Fibroblast of lung (primary cell): Measurements from ENCODE around the gene EIF4E2.

Experiments
- CTCF ChIP-seq, 2 donors: IDR thresholded peaks in 1 of 2; conservative IDR thresholded peaks in 1 of 2; 1 replicate in 1 of 2; 2 replicates in 1 of 2; pipeline ENCODE4 v1.5.1; 2011 to 2012; ENCODE audit warnings: low read length in 2 of 2, control low read depth in 1 of 2, inconsistent platforms in 1 of 2, low read depth in 1 of 2, mild to moderate bottlenecking in 1 of 2
- EZH2 ChIP-seq: IDR thresholded peaks from 2 replicates; pipeline ENCODE4 v1.5.1; 2012; ENCODE audit warnings: low read length, control low read depth, mild to moderate bottlenecking; ENCODE audit errors: missing control alignments

- no peak for TF ChIP-seq CTCF (conservative IDR thresholded peaks at IDR 0.05 in 1 of 2, IDR thresholded peaks at IDR 0.05 in 1 of 2; ENCODE audit: low read depth in 1 of 2, low read length in 2 of 2)
- no peak for TF ChIP-seq EZH2
Measured at GRCh38 chr2:232556426-232556825, 5.9 kb downstream of the EIF4E2 start.
